SK-N-MC (cell line): ENCODE results near the gene INPP4B.

ENCODE experiments used
- EZH2 ChIP-seq: fragments of 200-600 bp; sonication (generic); IDR thresholded peaks from one replicate; pipeline ENCODE4 v1.6.1; 2017; ENCODE audit warnings: antibody characterized with exemption
- FOXP2 ChIP-seq: optimal IDR thresholded peaks from 2 replicates; pipeline ENCODE3; 2011; ENCODE audit warnings: mild to moderate bottlenecking, moderate library complexity; ENCODE audit not compliant: insufficient read depth; ENCODE audit errors: extremely low read length, control extremely low read depth
- POLR2AphosphoS5 ChIP-seq: IDR thresholded peaks from 2 replicates; pipeline ENCODE4 v1.6.1; 2012; ENCODE audit warnings: mild to moderate bottlenecking, low read depth, low read length, borderline replicate concordance

- no peak for TF ChIP-seq POLR2AphosphoS5
- TF ChIP-seq EZH2 = no peak
- no peak for TF ChIP-seq FOXP2
Measured at GRCh38 chr4:142480244-142480643, 365.9 kb downstream of the INPP4B start.
